K562 (cell line): ENCODE measurements around the gene GPR162. TPM values are rescaled to one million over a fixed set of nuclear protein-coding genes. Genes with fewer than 3 reads are reported as not detected.

Experiments used
- BACH1 ChIP-seq: fragments of 200-800 bp; sonication (Bioruptor generic); IDR thresholded peaks from 2 replicates; pipeline ENCODE4 v1.6.1; 2016; ENCODE audit warnings: missing genetic modification characterization, missing compliant biosample characterization
- CBFA2T3 ChIP-seq: fragments of 450-650 bp; IDR thresholded peaks from 2 replicates; pipeline ENCODE4 v1.6.1; 2017
- FOXK2 ChIP-seq, 2 experiments: fragments of 450-650 bp; IDR thresholded peaks in 1 of 2; conservative IDR thresholded peaks in 1 of 2; 2 replicates each; pipeline ENCODE4 v1.6.1; 2016; ENCODE audit warnings: low read depth in 2 of 2, mild to moderate bottlenecking in 1 of 2
- MEIS2 ChIP-seq: fragments of 450-650 bp; IDR thresholded peaks from 2 replicates; pipeline ENCODE4 v1.6.1; 2014; ENCODE audit warnings: mild to moderate bottlenecking; ENCODE audit not compliant: partially characterized antibody
- NFATC3 ChIP-seq: fragments of 450-650 bp; IDR thresholded peaks from 2 replicates; pipeline ENCODE4 v1.6.1; 2017; ENCODE audit warnings: mild to moderate bottlenecking
- PHF21A ChIP-seq: fragments of 450-650 bp; IDR thresholded peaks from 2 replicates; pipeline ENCODE4 v1.6.1; 2017; ENCODE audit warnings: low read depth, borderline replicate concordance
- POLR2G ChIP-seq: fragments of 200-400 bp; formaldehyde crosslinking; IDR thresholded peaks from 2 replicates; pipeline ENCODE4 v1.6.1; 2017; ENCODE audit warnings: low read depth, mild to moderate bottlenecking, antibody characterized with exemption, low read length, moderate library complexity
- TCF7 ChIP-seq: sonication (generic); IDR thresholded peaks from 2 replicates; pipeline ENCODE4 v1.6.1; 2016; ENCODE audit warnings: antibody characterized with exemption, borderline replicate concordance
- TSHZ1 ChIP-seq: fragments of 250-450 bp; sonication (Bioruptor Pico); IDR thresholded peaks from 2 replicates; pipeline ENCODE4 v1.4.0; 2020; ENCODE audit warnings: mild to moderate bottlenecking, moderate library complexity
- WHSC1 ChIP-seq: IDR thresholded peaks from one replicate; pipeline ENCODE4 v1.6.1; 2012; ENCODE audit warnings: low read length, control low read depth, inconsistent platforms
- ZNF445 ChIP-seq: fragments of 250-450 bp; sonication (Bioruptor Pico); IDR thresholded peaks from 2 replicates; pipeline ENCODE4 v1.4.0; 2020; ENCODE audit warnings: low read depth, mild to moderate bottlenecking, moderate library complexity
- polyA plus RNA-seq, 8 experiments: library from polyadenylated mRNA; depleted of rRNA in 4 of 8; stranded (reverse) in 5 of 8; unstranded in 3 of 8; fragments of >200 nt; fragmentation: Nextera tagmentation in 2 of 8; fragmentation: Illumina TruSeq in 1 of 8; extraction: Ambion mirVana in 2 of 8; extraction: Trizol in 1 of 8; gene quantifications; 2 replicates each; pipeline versions ENCODE4 v1.2.1 to v1.2.3, GENCODE V29; 2011 to 2014; ENCODE audit warnings: inconsistent platforms in 1 of 8, missing spikeins in 1 of 8
- total RNA-seq, 7 experiments: library from RNA; depleted of rRNA in 6 of 7; stranded (reverse); fragments of >200 nt in 6 of 7; fragmentation: Illumina TruSeq in 2 of 7; extraction: Trizol in 2 of 7; gene quantifications; 2 replicates each; pipeline versions ENCODE4 v1.2.1 to v1.2.3, GENCODE V29; 2011 to 2021; ENCODE audit warnings: low replicate concordance in 1 of 7
- TF ChIP-seq, protein P1 (sequence below): sonication (generic); formaldehyde crosslinking; IDR thresholded peaks from 2 replicates; pipeline ENCODE4 v1.8.1; 2023; ENCODE audit warnings: mild to moderate bottlenecking, missing genetic modification reagents
- TF ChIP-seq, protein P2 (sequence below), 3 experiments: fragments of 200-800 bp in 1 of 3; fragments of 250-450 bp in 1 of 3; fragments of 450-650 bp in 1 of 3; sonication (Bioruptor Pico) in 1 of 3; sonication (Bioruptor generic) in 1 of 3; formaldehyde crosslinking in 1 of 3; IDR thresholded peaks; 2 replicates each; pipeline versions ENCODE4 v1.6.1 to v1.8.0; 2016 to 2022; ENCODE audit warnings: mild to moderate bottlenecking in 2 of 3, missing genetic modification characterization in 2 of 3, missing compliant biosample characterization in 1 of 3, moderate library complexity in 1 of 3
- TF ChIP-seq, protein P3 (sequence below): sonication (generic); formaldehyde crosslinking; IDR thresholded peaks from 2 replicates; pipeline ENCODE4 v1.8.1; 2023; ENCODE audit warnings: mild to moderate bottlenecking, missing genetic modification reagents

Gene GPR162
- total and polyA plus RNA-seq, 9 of the 15 experiments (the other 6 are each of a cell fraction or from before 2014, with no cell fraction given) = 0.65 to 1.8 (median 1.1) TPM; not detected in 2

DNA sequence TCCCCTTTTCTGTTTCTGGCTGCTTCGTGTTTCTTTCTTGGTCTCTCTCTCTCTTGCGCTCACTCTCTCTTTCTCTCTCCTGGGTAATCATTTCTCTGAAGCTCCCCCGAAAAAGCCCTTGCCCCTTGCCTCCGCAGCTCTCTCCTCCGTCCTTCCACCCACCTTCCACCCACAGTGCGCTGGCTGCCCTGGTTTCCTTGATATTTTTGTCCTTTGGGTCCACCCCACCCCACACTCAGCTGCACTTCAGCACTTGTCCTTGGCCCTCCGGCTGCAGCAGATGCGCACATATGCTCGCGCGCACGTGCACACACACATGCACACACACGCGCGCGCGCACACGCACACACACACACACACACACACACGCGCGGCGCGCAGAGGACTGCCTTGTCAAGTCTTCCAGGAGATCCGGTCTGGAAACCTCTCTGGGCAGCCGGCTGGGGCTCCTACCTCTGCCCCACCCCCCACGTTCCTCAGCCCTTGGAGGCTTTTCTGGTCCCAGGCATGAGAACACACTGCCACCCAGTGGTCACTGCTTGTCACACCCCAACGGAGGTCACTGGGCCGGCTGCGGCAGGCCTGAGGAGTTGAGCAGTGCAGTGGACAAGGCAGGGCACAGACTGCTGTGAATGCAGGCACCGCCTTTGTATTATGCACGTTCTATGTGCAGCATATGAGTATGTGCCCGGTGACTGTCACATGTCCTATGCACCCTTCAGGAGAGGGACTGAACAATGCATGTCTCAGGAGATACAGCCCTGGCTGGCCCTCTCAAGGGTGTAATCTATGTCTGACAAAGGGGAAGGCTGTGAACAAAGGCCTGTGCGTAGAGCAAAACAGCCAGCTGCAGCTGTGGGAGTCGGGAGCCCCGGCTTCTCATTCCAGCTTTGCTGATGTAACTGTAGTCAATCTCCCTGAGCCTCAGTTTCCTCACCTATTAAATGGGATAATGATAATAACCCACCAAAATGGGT lies 42.8 kb upstream of the GPR162 start (continued):
- TF ChIP-seq TSHZ1 = no peak
- peak; percentile 49; the same call in 1 of the 2 replicates for TF ChIP-seq CBFA2T3
- TF ChIP-seq MEIS2 = no peak
- TF ChIP-seq, protein P1, sequence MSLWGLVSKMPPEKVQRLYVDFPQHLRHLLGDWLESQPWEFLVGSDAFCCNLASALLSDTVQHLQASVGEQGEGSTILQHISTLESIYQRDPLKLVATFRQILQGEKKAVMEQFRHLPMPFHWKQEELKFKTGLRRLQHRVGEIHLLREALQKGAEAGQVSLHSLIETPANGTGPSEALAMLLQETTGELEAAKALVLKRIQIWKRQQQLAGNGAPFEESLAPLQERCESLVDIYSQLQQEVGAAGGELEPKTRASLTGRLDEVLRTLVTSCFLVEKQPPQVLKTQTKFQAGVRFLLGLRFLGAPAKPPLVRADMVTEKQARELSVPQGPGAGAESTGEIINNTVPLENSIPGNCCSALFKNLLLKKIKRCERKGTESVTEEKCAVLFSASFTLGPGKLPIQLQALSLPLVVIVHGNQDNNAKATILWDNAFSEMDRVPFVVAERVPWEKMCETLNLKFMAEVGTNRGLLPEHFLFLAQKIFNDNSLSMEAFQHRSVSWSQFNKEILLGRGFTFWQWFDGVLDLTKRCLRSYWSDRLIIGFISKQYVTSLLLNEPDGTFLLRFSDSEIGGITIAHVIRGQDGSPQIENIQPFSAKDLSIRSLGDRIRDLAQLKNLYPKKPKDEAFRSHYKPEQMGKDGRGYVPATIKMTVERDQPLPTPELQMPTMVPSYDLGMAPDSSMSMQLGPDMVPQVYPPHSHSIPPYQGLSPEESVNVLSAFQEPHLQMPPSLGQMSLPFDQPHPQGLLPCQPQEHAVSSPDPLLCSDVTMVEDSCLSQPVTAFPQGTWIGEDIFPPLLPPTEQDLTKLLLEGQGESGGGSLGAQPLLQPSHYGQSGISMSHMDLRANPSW (CRISPR knock-in tag) = no peak
- no peak for TF ChIP-seq ZNF445
- TF ChIP-seq NFATC3 = no peak
- no peak for TF ChIP-seq PHF21A
- TF ChIP-seq WHSC1 = no peak
- peak in 1 of 2 experiments; percentile 74; a peak in 2 of 4 replicates for TF ChIP-seq FOXK2 (conservative IDR thresholded peaks at IDR 0.05 in 1 of 2, IDR thresholded peaks at IDR 0.05 in 1 of 2; ENCODE audit: low read depth in 2 of 2)
- no peak for TF ChIP-seq TCF7
- TF ChIP-seq BACH1 (tag) = no peak
- peak; percentile 64 for TF ChIP-seq POLR2G
- TF ChIP-seq, protein P2, sequence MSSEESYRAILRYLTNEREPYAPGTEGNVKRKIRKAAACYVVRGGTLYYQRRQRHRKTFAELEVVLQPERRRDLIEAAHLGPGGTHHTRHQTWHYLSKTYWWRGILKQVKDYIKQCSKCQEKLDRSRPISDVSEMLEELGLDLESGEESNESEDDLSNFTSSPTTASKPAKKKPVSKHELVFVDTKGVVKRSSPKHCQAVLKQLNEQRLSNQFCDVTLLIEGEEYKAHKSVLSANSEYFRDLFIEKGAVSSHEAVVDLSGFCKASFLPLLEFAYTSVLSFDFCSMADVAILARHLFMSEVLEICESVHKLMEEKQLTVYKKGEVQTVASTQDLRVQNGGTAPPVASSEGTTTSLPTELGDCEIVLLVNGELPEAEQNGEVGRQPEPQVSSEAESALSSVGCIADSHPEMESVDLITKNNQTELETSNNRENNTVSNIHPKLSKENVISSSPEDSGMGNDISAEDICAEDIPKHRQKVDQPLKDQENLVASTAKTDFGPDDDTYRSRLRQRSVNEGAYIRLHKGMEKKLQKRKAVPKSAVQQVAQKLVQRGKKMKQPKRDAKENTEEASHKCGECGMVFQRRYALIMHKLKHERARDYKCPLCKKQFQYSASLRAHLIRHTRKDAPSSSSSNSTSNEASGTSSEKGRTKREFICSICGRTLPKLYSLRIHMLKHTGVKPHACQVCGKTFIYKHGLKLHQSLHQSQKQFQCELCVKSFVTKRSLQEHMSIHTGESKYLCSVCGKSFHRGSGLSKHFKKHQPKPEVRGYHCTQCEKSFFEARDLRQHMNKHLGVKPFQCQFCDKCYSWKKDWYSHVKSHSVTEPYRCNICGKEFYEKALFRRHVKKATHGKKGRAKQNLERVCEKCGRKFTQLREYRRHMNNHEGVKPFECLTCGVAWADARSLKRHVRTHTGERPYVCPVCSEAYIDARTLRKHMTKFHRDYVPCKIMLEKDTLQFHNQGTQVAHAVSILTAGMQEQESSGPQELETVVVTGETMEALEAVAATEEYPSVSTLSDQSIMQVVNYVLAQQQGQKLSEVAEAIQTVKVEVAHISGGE (CRISPR knock-in tag; IDR thresholded peaks at IDR 0.05) = no peak
- TF ChIP-seq, protein P3, sequence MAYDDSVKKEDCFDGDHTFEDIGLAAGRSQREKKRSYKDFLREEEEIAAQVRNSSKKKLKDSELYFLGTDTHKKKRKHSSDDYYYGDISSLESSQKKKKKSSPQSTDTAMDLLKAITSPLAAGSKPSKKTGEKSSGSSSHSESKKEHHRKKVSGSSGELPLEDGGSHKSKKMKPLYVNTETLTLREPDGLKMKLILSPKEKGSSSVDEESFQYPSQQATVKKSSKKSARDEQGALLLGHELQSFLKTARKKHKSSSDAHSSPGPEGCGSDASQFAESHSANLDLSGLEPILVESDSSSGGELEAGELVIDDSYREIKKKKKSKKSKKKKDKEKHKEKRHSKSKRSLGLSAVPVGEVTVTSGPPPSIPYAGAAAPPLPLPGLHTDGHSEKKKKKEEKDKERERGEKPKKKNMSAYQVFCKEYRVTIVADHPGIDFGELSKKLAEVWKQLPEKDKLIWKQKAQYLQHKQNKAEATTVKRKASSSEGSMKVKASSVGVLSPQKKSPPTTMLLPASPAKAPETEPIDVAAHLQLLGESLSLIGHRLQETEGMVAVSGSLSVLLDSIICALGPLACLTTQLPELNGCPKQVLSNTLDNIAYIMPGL (CRISPR knock-in tag) = no peak
